ENCODE measurements around the gene PDE1A.
A peak's percentile ranks its signal among the peaks of the same experiment; 100 is the strongest.

Gene PDE1A

DNA sequence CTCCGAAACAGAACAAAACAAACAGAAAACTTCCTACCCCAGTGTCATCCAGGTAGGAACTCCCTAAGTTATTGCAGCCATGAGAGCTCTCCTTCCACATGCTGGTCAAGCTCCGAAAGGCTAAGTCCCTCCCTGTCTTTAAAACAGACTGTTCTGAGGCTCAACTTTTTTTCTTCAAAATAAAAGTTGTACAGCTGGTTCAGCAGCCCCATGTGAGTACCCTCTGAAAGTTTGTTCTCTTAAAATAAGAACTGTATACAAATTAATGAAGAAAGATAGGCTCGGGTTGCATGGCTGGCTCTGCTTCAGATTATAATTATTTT is at the start of gene PDE1A:
Gene PDE1A, minus strand, starts transcription at position 119 of the 323 bp plus-strand sequence.
- Histone ChIP-seq H3K9ac (ENCODE audit: low read length) (no peak within 1 kb of the TSS), H3K4me3 (ENCODE audit: low read depth, low read length) (no peak within 1 kb of the TSS), H3K4me1 (ENCODE audit: control insufficient read depth, insufficient read depth, low read length) (no peaks in the 10 kb centered on the region), H3K27ac (ENCODE audit: low read depth, low read length) (no peak within 1 kb of the TSS), H3K27me3 (ENCODE audit: control insufficient read depth, insufficient read depth, low read length) (no peaks in the 10 kb centered on the region), H3K36me3 (ENCODE audit: control insufficient read depth, insufficient read depth, low read length) (no peaks in the 10 kb centered on the region), H3K9me3 (ENCODE audit: control insufficient read depth, insufficient read depth, low read depth, low read length) (no peaks in the 10 kb centered on the region)

DNA sequence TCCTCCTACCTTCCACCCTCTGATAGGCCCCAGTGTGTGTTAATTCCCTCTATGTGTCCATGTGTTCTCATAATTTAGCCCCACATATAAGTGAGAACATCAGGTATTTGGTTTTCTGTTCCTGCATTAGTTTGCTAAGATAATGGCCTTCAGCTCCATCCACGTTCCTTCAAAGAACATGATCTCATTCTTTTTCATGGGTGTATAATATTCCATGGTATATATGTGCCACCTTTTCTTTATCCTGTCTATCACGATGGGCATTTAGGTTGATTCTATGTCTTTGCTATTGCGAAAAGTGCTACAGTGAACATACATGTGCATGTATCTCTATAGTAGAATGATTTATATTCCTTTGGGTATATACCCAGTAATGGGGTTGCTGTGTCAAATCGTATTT is 46.8 kb upstream of the PDE1A start:
- H3K36me3 ChIP-seq (ENCODE audit: control insufficient read depth, insufficient read depth, low read length) = no peaks in the 10 kb centered on the region
- no peak overlapping the region for H3K4me3 ChIP-seq (ENCODE audit: low read depth, low read length)
- no peaks in the 10 kb centered on the region for H3K4me1 ChIP-seq (ENCODE audit: control insufficient read depth, insufficient read depth, low read length)
- H3K9me3 ChIP-seq (ENCODE audit: control insufficient read depth, insufficient read depth, low read depth, low read length) = peaks cover 4% of the 10 kb centered on the region
- H3K27me3 ChIP-seq (ENCODE audit: control insufficient read depth, insufficient read depth, low read length) = no peaks in the 10 kb centered on the region
- no peak overlapping the region for H3K9ac ChIP-seq (ENCODE audit: low read length)
- H3K27ac ChIP-seq (ENCODE audit: low read depth, low read length) = no peak overlapping the region

DNA sequence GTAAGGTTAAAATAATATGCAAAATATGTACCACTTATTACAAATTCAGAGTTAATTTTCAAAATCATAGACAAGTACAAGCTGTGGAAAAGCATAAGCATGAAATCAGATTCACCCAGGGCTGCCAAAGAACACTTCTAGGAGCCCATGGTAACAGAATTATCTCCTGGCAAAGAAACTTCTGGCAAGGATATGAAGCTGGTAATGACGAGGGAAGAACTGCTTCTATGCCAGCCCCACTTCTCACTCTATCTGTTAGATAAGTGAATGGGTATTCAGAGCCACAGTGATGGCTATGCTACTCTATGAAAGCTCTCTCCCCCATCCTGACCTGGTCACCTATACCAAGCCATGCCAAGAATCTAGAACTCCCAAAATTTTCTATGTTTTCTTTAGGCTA is 36.9 kb upstream of the PDE1A start:
- Histone ChIP-seq H3K36me3 (ENCODE audit: control insufficient read depth, insufficient read depth, low read length) (no peaks in the 10 kb centered on the region), H3K4me3 (ENCODE audit: low read depth, low read length) (no peak overlapping the region), H3K27ac (ENCODE audit: low read depth, low read length) (no peak overlapping the region), H3K27me3 (ENCODE audit: control insufficient read depth, insufficient read depth, low read length) (no peaks in the 10 kb centered on the region), H3K4me1 (ENCODE audit: control insufficient read depth, insufficient read depth, low read length) (no peaks in the 10 kb centered on the region), H3K9me3 (ENCODE audit: control insufficient read depth, insufficient read depth, low read depth, low read length) (no peaks in the 10 kb centered on the region), H3K9ac (ENCODE audit: low read length) (no peak overlapping the region)

DNA sequence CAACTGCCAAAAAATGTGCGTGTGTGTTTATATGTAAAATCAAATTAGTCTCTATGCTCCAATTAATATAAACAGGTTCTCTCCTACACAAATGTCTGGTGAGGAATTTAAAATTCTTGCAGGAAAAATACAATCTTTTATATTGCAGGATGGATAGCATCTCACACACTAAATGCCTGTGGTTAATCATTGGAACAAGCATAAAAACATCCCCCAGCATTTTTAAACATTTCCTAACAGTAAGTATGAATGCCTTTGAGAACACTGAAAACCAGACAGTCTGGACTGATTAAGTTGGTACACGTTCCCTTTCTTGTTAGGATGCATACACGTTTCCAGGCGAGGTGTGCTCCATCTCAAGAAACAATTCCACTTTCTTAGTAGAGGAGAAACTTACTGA is 29.9 kb upstream of the PDE1A start:
- no peak overlapping the region for H3K9ac ChIP-seq (ENCODE audit: low read length)
- H3K4me1 ChIP-seq (ENCODE audit: control insufficient read depth, insufficient read depth, low read length) = no peaks in the 10 kb centered on the region
- H3K4me3 ChIP-seq (ENCODE audit: low read depth, low read length) = no peak overlapping the region
- no peaks in the 10 kb centered on the region for H3K27me3 ChIP-seq (ENCODE audit: control insufficient read depth, insufficient read depth, low read length)
- H3K36me3 ChIP-seq (ENCODE audit: control insufficient read depth, insufficient read depth, low read length) = no peaks in the 10 kb centered on the region
- H3K27ac ChIP-seq (ENCODE audit: low read depth, low read length) = no peak overlapping the region
- no peaks in the 10 kb centered on the region for H3K9me3 ChIP-seq (ENCODE audit: control insufficient read depth, insufficient read depth, low read depth, low read length)

DNA sequence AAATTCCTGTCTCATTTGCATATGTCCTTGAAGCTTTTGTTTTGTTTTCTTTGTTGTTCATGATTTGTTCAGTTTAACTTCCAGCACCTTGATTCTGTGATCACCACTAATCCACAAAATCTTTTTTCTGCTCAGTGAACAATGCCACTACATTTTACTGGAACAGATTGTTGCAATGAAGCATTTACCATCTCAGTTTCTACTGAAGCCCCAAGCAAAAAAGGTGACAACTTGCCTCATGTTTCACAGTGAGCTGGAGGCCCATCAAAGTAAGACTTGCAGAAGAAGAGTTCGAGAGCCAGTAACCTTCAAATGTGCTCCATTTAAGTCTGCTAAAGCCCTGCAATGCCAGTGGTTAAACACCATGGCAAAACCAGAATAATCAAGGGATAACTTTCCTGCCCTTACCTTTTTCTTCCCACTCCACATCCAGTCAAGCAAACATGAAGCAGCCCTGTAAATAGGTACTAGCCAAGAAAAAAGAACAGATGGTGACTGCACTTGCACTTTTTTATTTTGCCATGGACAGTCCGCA is 25.7 kb upstream of the PDE1A start:
- no peak overlapping the region for H3K4me3 ChIP-seq (ENCODE audit: low read depth, low read length)
- no peak overlapping the region for H3K27ac ChIP-seq (ENCODE audit: low read depth, low read length)
- H3K9ac ChIP-seq (ENCODE audit: low read length) = no peak overlapping the region
- no peaks in the 10 kb centered on the region for H3K27me3 ChIP-seq (ENCODE audit: control insufficient read depth, insufficient read depth, low read length)
- no peaks in the 10 kb centered on the region for H3K4me1 ChIP-seq (ENCODE audit: control insufficient read depth, insufficient read depth, low read length)
- no peaks in the 10 kb centered on the region for H3K36me3 ChIP-seq (ENCODE audit: control insufficient read depth, insufficient read depth, low read length)
- H3K9me3 ChIP-seq (ENCODE audit: control insufficient read depth, insufficient read depth, low read depth, low read length) = no peaks in the 10 kb centered on the region

DNA sequence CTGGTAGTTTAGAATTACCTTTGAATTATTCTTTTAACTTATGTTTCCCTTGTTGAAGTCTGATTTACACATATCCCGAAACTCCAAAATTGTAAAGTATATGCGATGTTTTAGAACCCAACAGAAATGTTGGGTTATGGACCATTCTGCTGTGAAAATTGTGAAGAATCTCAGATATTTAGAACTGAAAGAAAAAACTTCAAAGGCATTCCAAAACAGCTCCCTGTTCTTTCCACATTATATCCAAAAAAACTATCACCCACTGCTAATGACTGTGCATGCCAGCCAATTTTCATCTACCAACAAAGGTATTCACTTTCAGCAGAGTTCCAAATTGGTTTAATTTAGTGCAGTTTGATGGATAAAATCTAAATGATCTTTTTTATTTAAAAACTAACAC is 21.5 kb upstream of the PDE1A start:
- Histone ChIP-seq H3K27ac (ENCODE audit: low read depth, low read length) (peak overlapping the region; percentile 5; the same call in 1 of the 2 replicates), H3K9me3 (ENCODE audit: control insufficient read depth, insufficient read depth, low read depth, low read length) (no peaks in the 10 kb centered on the region), H3K27me3 (ENCODE audit: control insufficient read depth, insufficient read depth, low read length) (no peaks in the 10 kb centered on the region), H3K9ac (ENCODE audit: low read length) (no peak overlapping the region), H3K36me3 (ENCODE audit: control insufficient read depth, insufficient read depth, low read length) (no peaks in the 10 kb centered on the region), H3K4me3 (ENCODE audit: low read depth, low read length) (no peak overlapping the region), H3K4me1 (ENCODE audit: control insufficient read depth, insufficient read depth, low read length) (peaks cover 4% of the 10 kb centered on the region; the same call in 1 of the 2 replicates)

DNA sequence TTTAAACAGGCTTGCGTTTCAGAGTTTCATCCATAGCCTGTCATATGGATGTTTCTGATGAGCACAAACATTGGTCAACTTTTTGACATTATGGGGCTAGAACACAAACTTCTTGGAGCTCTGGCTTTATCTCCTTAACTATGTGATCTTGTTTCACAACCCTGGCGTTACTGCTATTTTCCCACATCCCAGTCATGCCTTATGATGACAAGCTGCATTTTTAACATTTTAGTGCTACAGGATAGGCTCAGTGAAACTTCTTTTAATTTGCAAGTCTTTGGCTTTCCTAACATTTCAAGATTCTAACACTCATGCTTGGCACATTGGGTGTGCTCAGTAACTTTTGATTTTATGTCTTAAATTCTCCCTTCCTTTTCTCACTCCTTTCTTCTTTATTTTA is 21.0 kb upstream of the PDE1A start:
- peak overlapping the region; percentile 5; the same call in 1 of the 2 replicates for H3K27ac ChIP-seq (ENCODE audit: low read depth, low read length)

DNA sequence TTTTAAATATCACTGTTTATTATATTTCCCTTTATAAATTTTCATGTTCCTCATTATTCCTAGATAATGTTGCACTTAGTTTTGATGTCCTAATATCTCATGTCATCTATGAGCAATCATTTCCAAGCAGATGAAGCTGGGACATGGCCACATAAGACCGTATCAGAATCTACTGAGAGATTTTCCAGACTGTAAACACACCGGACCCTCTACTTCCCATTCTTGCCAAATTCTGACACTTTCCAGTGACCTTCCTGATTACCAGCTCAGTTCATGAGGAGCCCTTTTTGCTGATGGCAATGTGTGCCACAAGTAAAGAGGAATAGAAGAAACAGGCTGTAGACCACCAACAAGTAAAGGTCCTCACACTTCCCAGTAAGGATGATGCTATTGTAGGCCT is 20.3 kb upstream of the PDE1A start:
- Histone ChIP-seq H3K27me3 (ENCODE audit: control insufficient read depth, insufficient read depth, low read length) (no peaks in the 10 kb centered on the region), H3K4me3 (ENCODE audit: low read depth, low read length) (no peak overlapping the region), H3K27ac (ENCODE audit: low read depth, low read length) (no peak overlapping the region), H3K9ac (ENCODE audit: low read length) (no peak overlapping the region), H3K9me3 (ENCODE audit: control insufficient read depth, insufficient read depth, low read depth, low read length) (no peaks in the 10 kb centered on the region), H3K4me1 (ENCODE audit: control insufficient read depth, insufficient read depth, low read length) (peaks cover 4% of the 10 kb centered on the region; the same call in 1 of the 2 replicates), H3K36me3 (ENCODE audit: control insufficient read depth, insufficient read depth, low read length) (no peaks in the 10 kb centered on the region)

More for the DNA sequence above, 21.0 kb upstream of the PDE1A start:
- Histone ChIP-seq H3K9ac (ENCODE audit: low read length) (no peak overlapping the region), H3K4me1 (ENCODE audit: control insufficient read depth, insufficient read depth, low read length) (peaks cover 4% of the 10 kb centered on the region; the same call in 1 of the 2 replicates), H3K36me3 (ENCODE audit: control insufficient read depth, insufficient read depth, low read length) (no peaks in the 10 kb centered on the region), H3K27me3 (ENCODE audit: control insufficient read depth, insufficient read depth, low read length) (no peaks in the 10 kb centered on the region), H3K9me3 (ENCODE audit: control insufficient read depth, insufficient read depth, low read depth, low read length) (no peaks in the 10 kb centered on the region), H3K4me3 (ENCODE audit: low read depth, low read length) (no peak overlapping the region)

DNA sequence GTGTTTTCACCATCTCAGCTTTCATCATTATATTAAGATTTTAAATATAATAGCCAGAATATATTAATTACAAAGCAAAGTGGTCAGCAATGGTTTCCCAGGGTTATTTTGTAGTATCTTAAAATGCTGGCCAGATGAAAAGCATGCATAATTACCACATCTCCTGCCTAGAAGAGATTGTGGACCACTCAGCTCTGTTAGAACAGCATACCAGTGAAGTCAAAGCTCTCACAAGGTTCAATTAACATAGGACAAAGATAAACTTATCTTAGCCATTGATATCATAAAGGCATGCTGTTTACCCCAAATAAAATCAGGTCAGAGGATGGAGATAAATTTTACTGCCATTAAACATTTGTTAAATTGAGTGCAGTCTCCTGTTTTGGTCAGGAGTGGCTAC is 19.3 kb upstream of the PDE1A start:
- H3K36me3 ChIP-seq (ENCODE audit: control insufficient read depth, insufficient read depth, low read length) = no peaks in the 10 kb centered on the region
- no peak overlapping the region; the same call in 1 of the 2 replicates for H3K27ac ChIP-seq (ENCODE audit: low read depth, low read length)
- no peak overlapping the region for H3K4me3 ChIP-seq (ENCODE audit: low read depth, low read length)
- no peak overlapping the region for H3K9ac ChIP-seq (ENCODE audit: low read length)
- no peaks in the 10 kb centered on the region for H3K27me3 ChIP-seq (ENCODE audit: control insufficient read depth, insufficient read depth, low read length)
- H3K4me1 ChIP-seq (ENCODE audit: control insufficient read depth, insufficient read depth, low read length) = peaks cover 4% of the 10 kb centered on the region; the same call in 1 of the 2 replicates
- H3K9me3 ChIP-seq (ENCODE audit: control insufficient read depth, insufficient read depth, low read depth, low read length) = no peaks in the 10 kb centered on the region

DNA sequence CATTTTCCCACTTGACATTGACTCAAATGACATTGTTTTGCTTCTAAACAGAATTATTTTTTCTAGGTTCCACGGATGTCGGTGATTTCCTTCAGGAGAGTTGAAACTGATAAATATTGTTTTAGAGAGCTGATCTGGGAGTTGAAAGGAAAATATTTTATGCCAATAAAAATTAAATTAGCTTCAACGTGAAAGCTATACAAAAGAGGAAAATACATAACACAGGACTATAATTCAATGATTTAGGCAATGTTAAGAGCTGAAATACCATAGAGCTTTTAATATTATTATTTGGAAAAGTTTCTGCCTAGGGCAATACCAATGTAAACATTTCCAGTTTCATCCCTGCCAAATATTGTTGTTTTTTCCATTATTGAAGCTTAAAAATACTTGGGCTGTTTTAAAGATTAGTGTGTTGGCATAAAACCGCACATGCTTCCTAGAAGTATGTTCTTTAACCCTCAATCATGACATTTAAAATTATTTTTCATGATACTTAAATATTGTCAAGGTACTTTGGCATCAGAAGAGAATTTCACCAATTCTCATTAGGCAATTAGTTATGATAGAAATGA is 18.6 kb upstream of the PDE1A start:
- Histone ChIP-seq H3K27me3 (ENCODE audit: control insufficient read depth, insufficient read depth, low read length) (no peaks in the 10 kb centered on the region), H3K9ac (ENCODE audit: low read length) (no peak overlapping the region), H3K27ac (ENCODE audit: low read depth, low read length) (no peak overlapping the region), H3K4me3 (ENCODE audit: low read depth, low read length) (no peak overlapping the region), H3K9me3 (ENCODE audit: control insufficient read depth, insufficient read depth, low read depth, low read length) (no peaks in the 10 kb centered on the region), H3K36me3 (ENCODE audit: control insufficient read depth, insufficient read depth, low read length) (no peaks in the 10 kb centered on the region), H3K4me1 (ENCODE audit: control insufficient read depth, insufficient read depth, low read length) (peaks cover 4% of the 10 kb centered on the region; the same call in 1 of the 2 replicates)

DNA sequence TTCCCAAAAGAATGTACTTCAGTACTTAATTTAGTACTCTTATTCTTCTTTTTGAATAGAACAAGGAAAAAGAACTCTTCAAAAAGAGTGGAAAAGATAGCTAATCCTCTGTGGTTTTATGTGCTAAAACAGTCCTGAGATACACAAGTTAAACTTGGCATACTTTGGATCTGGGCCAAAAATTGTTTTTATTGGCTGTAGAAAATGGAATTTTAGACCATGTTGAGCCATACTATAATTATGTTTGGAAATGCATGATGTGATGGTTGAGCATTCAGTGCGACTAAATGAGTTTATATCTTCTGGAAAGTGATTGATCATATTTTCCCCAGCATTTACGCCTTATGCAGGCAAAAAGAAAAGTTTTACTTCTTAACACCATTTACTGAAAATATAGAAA is 18.0 kb upstream of the PDE1A start:
- no peak overlapping the region for H3K4me3 ChIP-seq (ENCODE audit: low read depth, low read length)
- H3K27me3 ChIP-seq (ENCODE audit: control insufficient read depth, insufficient read depth, low read length) = no peaks in the 10 kb centered on the region
- H3K36me3 ChIP-seq (ENCODE audit: control insufficient read depth, insufficient read depth, low read length) = no peaks in the 10 kb centered on the region
- H3K4me1 ChIP-seq (ENCODE audit: control insufficient read depth, insufficient read depth, low read length) = peaks cover 4% of the 10 kb centered on the region; the same call in 1 of the 2 replicates
- H3K27ac ChIP-seq (ENCODE audit: low read depth, low read length) = no peak overlapping the region
- no peak overlapping the region for H3K9ac ChIP-seq (ENCODE audit: low read length)
- no peaks in the 10 kb centered on the region for H3K9me3 ChIP-seq (ENCODE audit: control insufficient read depth, insufficient read depth, low read depth, low read length)

Measured in HUES6 (cell line).